Caco-2 (cell line): ENCODE measurements around the gene OGA. TPM values are rescaled to one million over a fixed set of nuclear protein-coding genes. Genes with fewer than 3 reads are reported as not detected.
A peak's percentile ranks its signal among the peaks of the same experiment; 100 is the strongest.

Source experiments
- BruUV-seq: library from RNA; stranded (reverse); fragments of 400-500 nt; replicated peaks from 2 replicates; lab custom pipeline; 2021; lab: Mats Ljungman, UMichigan
- CTCF ChIA-PET: fragments of 300-600 bp; sonication (Branson Sonifier 250); formaldehyde crosslinking; loops from one replicate; lab custom pipeline; 2022; ENCODE audit warnings: antibody characterized with exemption; lab: Charles Lee
- POLR2A ChIA-PET: fragments of 300-600 bp; sonication (Branson Sonifier 250); formaldehyde crosslinking; loops from one replicate; lab custom pipeline; 2022; ENCODE audit warnings: antibody characterized with exemption; lab: Charles Lee
- DNase-seq, 2 experiments: peaks; one replicate each; pipeline versions ENCODE4 v3.0.0 to v3.0.0-alpha.2; 2020 to 2022
- H3K27me3 ChIP-seq: replicated peaks from 2 replicates; pipeline ENCODE4 v1.6.0; 2011; ENCODE audit warnings: low read length; ENCODE audit not compliant: control insufficient read depth, insufficient read depth
- H3K36me3 ChIP-seq: 2 replicates; pipeline ENCODE4 v1.5.1; 2011; ENCODE audit warnings: low read length; ENCODE audit not compliant: control insufficient read depth, insufficient read depth
- H3K4me1 ChIP-seq: fragments of 250-450 bp; sonication (Bioruptor Pico); 2 replicates; pipeline ENCODE4 v1.5.1; 2020; ENCODE audit warnings: mild to moderate bottlenecking
- H3K4me3 ChIP-seq: 2 replicates; pipeline ENCODE4 v1.5.1; 2011; ENCODE audit warnings: low read depth, mild to moderate bottlenecking, control low read depth, low read length
- H3K9me3 ChIP-seq: fragments of 250-450 bp; sonication (Bioruptor Pico); 2 replicates; pipeline ENCODE4 v1.5.1; 2020; ENCODE audit warnings: mild to moderate bottlenecking, moderate library complexity
- H3K27ac Mint-ChIP-seq: one replicate; pipeline ENCODE4 v1.8.0; 2022; ENCODE audit warnings: mixed read lengths; ENCODE audit not compliant: unreplicated experiment
- H3K27me3 Mint-ChIP-seq: one replicate; pipeline ENCODE4 v1.8.0; 2022; ENCODE audit warnings: mixed read lengths; ENCODE audit not compliant: insufficient read depth, unreplicated experiment
- H3K36me3 Mint-ChIP-seq: one replicate; pipeline ENCODE4 v1.8.0; 2022; ENCODE audit warnings: mild to moderate bottlenecking, mixed read lengths; ENCODE audit not compliant: insufficient read depth, unreplicated experiment
- H3K4me1 Mint-ChIP-seq: one replicate; pipeline ENCODE4 v1.8.0; 2022; ENCODE audit warnings: low read depth, mixed read lengths; ENCODE audit not compliant: unreplicated experiment
- H3K4me3 Mint-ChIP-seq: one replicate; pipeline ENCODE4 v1.8.0; 2022; ENCODE audit warnings: mild to moderate bottlenecking, moderate library complexity, mixed read lengths; ENCODE audit not compliant: unreplicated experiment
- H3K9me3 Mint-ChIP-seq: one replicate; pipeline ENCODE4 v1.8.0; 2022; ENCODE audit warnings: mixed read lengths; ENCODE audit not compliant: unreplicated experiment
- intact Hi-C: fragments of 100-400 bp; cut with micrococcal nuclease; formaldehyde crosslinking; loops from one replicate; pipeline ENCODE4 v1.10.0; 2022; ENCODE audit not compliant: unreplicated experiment
- total RNA-seq: library from RNA; stranded (reverse); gene quantifications from 2 replicates; pipeline ENCODE4 v1.2.3, GENCODE V29; 2022
- TF ChIP-seq, protein P1 (sequence below), 2 experiments: fragments of 200-600 bp in 1 of 2; IDR thresholded peaks; 1 replicate in 1 of 2; 2 replicates in 1 of 2; pipeline versions ENCODE4 v1.5.1 to v1.8.0; 2011 to 2022; ENCODE audit warnings: antibody characterized with exemption in 1 of 2, control low read depth in 1 of 2, inconsistent platforms in 1 of 2, low read depth in 1 of 2, low read length in 1 of 2, mild to moderate bottlenecking in 1 of 2, moderate library complexity in 1 of 2; ENCODE audit not compliant: insufficient read depth in 1 of 2, severe bottlenecking in 1 of 2, unreplicated experiment in 1 of 2

Gene OGA
- total RNA-seq, 1 experiment from 2014 or later: 76.9 TPM

DNA sequence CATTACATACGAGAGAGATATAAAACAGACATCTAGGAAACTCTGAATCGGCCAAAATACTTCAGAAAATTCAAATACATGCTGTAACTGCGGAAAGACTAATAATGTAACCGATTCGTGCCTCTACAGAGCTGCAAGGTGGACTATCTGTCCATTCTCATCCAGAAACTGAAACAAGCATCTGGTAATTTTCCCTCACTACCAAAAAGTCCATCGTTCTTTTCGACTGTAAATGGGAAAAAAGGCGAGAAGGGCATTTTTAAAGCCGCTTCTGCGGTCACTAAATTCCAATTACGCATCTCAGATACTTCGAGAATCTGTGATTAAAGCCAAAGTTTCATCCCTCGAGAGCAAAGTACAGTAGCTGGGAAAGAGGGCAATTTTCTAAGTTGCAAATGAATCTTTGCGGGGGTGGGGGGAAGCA is 1.3 kb downstream of the OGA start:
- CTCF ChIA-PET: interaction anchor here (0.7 to 1.5 kb wide), 2 partner anchors 72 to 214 kb away, joined by 6 read pairs; no protein-coding TSS in a partner anchor
- Histone ChIP-seq H3K4me3 (peak overlapping the region; percentile 86), H3K9me3 (no peaks in the 10 kb centered on the region), H3K36me3 (no peaks in the 10 kb centered on the region), H3K4me1 (peaks cover 6% of the 10 kb centered on the region), H3K27me3 (no peaks in the 10 kb centered on the region)
- POLR2A ChIA-PET: interaction anchor here (0.6 kb wide), 1 partner anchor 581 kb away, joined by 3 read pairs; no protein-coding TSS in a partner anchor
- Mint-ChIP-seq H3K9me3 (no peaks in the 10 kb centered on the region), H3K4me1 (peaks cover 13% of the 10 kb centered on the region), H3K27me3 (no peaks in the 10 kb centered on the region), H3K36me3 (peaks cover 51% of the 10 kb centered on the region), H3K27ac (peak overlapping the region; percentile 97), H3K4me3 (peak overlapping the region; percentile 95)
- BruUV-seq: no TSS peak
- DNase-seq: no peak
- intact Hi-C loops: no loop called here
- TF ChIP-seq, protein P1, sequence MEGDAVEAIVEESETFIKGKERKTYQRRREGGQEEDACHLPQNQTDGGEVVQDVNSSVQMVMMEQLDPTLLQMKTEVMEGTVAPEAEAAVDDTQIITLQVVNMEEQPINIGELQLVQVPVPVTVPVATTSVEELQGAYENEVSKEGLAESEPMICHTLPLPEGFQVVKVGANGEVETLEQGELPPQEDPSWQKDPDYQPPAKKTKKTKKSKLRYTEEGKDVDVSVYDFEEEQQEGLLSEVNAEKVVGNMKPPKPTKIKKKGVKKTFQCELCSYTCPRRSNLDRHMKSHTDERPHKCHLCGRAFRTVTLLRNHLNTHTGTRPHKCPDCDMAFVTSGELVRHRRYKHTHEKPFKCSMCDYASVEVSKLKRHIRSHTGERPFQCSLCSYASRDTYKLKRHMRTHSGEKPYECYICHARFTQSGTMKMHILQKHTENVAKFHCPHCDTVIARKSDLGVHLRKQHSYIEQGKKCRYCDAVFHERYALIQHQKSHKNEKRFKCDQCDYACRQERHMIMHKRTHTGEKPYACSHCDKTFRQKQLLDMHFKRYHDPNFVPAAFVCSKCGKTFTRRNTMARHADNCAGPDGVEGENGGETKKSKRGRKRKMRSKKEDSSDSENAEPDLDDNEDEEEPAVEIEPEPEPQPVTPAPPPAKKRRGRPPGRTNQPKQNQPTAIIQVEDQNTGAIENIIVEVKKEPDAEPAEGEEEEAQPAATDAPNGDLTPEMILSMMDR (IDR thresholded peaks at IDR 0.05; ENCODE audit: insufficient read depth in 1 of 2, low read depth in 1 of 2, low read length in 1 of 2, severe bottlenecking in 1 of 2, unreplicated experiment in 1 of 2): no peak

DNA sequence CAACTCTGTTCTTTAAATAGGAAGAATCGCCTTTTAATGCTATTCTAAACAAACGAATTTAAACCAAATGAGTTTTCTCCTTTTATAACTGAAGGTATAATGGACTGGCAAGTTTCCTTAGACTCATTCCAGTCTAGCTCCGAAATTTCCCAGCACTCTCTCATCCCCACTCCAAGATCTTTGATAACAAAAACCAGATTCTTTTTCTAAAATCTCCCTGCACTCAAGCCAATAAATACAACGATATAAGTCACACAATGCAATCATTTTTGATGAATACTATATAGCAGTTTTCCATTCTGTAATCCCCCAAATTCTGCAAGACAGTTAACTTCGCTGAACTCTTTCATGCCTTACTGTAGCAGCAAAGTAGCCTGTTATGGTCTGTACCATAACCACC is 1.9 kb downstream of the OGA start:
- CTCF ChIA-PET: interaction anchor here (0.6 to 0.8 kb wide), 2 partner anchors 194 to 400 kb away, joined by 3 to 7 read pairs; no protein-coding TSS in a partner anchor

DNA sequence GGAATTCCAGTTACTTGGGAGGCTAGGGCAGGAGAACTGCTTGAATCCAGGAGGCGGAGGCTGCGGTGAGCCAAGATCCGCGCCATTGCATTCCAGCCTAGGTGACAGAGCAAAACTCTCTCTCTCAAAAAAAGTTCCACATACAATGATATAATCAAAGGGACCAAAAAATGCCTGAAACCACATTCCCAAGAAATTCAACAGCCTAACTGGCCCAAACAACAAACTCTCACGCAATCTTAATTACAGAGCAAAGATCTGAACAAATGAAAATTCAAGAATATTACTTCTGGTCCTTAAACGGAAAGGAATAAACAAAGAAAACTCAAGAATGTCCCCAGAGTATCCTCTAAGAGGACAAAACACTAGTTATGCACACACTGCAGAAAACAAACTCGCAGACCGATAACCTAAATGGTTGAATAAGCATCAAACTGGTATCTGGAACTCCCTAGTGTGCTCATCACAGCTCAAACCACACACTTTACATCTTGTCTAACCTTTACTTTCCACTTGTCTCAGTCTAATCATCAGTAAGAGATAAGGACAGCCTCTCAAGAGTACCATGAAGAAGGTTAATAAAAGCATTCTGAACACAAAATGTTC is 3.7 kb downstream of the OGA start:
- ChIA-PET POLR2A (no interaction called here), CTCF (no interaction called here)
- peaks cover 72% of the 10 kb centered on the region for H3K36me3 Mint-ChIP-seq

More for the DNA sequence above, 1.9 kb downstream of the OGA start:
- Histone ChIP-seq H3K9me3 (no peaks in the 10 kb centered on the region), H3K36me3 (no peaks in the 10 kb centered on the region), H3K4me1 (peaks cover 6% of the 10 kb centered on the region), H3K27me3 (no peaks in the 10 kb centered on the region), H3K4me3 (peak overlapping the region; percentile 86)
- intact Hi-C loops: no loop called here
- Mint-ChIP-seq H3K27ac (peak overlapping the region; percentile 97), H3K36me3 (peaks cover 54% of the 10 kb centered on the region), H3K4me3 (peak overlapping the region; percentile 95), H3K27me3 (no peaks in the 10 kb centered on the region), H3K4me1 (peaks cover 13% of the 10 kb centered on the region), H3K9me3 (no peaks in the 10 kb centered on the region)
- POLR2A ChIA-PET: interaction anchor here (0.6 to 0.7 kb wide), 3 partner anchors 23 to 582 kb away, joined by 3 to 12 read pairs (median 12); no protein-coding TSS in a partner anchor
- no peak for DNase-seq
- TF ChIP-seq, protein P1 (IDR thresholded peaks at IDR 0.05; ENCODE audit: insufficient read depth in 1 of 2, low read depth in 1 of 2, low read length in 1 of 2, severe bottlenecking in 1 of 2, unreplicated experiment in 1 of 2): no peak
- BruUV-seq: TSS peak; percentile 26

More for the DNA sequence above, 3.7 kb downstream of the OGA start:
- peaks cover 6% of the 10 kb centered on the region for H3K4me1 ChIP-seq
- peaks cover 13% of the 10 kb centered on the region for H3K4me1 Mint-ChIP-seq
- no peaks in the 10 kb centered on the region for H3K9me3 Mint-ChIP-seq
- DNase-seq: no peak
- H3K27ac Mint-ChIP-seq: peak overlapping the region; percentile 42
- H3K27me3 Mint-ChIP-seq: no peaks in the 10 kb centered on the region
- H3K4me3 ChIP-seq: no peak overlapping the region
- H3K4me3 Mint-ChIP-seq: peak overlapping the region; percentile 95
- H3K9me3 ChIP-seq: no peaks in the 10 kb centered on the region
- BruUV-seq: no TSS peak
- H3K27me3 ChIP-seq: no peaks in the 10 kb centered on the region
- intact Hi-C loops: no loop called here
- TF ChIP-seq, protein P1 (IDR thresholded peaks at IDR 0.05; ENCODE audit: insufficient read depth in 1 of 2, low read depth in 1 of 2, low read length in 1 of 2, severe bottlenecking in 1 of 2, unreplicated experiment in 1 of 2): no peak
- no peaks in the 10 kb centered on the region for H3K36me3 ChIP-seq
